ENCODE measurements around the gene DGLUCY. TPM values are rescaled to one million over a fixed set of nuclear protein-coding genes. Genes with fewer than 3 reads are reported as not detected.

The DGLUCY gene
- total and polyA plus RNA-seq, 10 donors = 24.1 to 134 (median 96.7) TPM

DNA sequence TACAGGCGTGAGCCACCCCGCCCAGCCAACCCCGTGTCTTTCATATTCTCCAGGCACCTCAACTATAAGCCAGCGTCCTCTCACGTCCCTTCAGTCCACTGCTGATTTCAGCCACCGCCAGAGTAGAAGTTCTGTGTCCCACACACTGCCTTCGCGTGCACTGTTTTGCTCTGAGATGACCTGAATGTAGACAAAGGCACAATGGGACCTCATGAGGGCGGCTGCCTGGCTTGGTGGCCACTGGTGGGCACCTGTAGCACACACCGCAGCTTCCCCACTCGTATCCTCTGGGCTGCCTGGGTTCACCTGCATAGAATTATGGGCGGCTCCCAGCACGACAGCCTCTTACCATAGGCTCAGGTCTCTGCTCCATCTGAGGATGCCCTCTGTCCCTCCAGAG lies 73.4 kb downstream of the DGLUCY start:
- H3K27ac ChIP-seq = no peak overlapping the region
- WGBS, 5 donors = 95 to 97% (median 96%) methylated on average over 13 of the region's 13 CpGs
- H3K4me3 ChIP-seq = no peak overlapping the region
- no peak for DNase-seq
- H3K36me3 ChIP-seq = peaks cover 8 to 99% (median 84%) of the 10 kb centered on the region in 6 donors
- no peaks in the 10 kb centered on the region for H3K27me3 ChIP-seq (replicated peaks in 1 of 7)
- no peaks in the 10 kb centered on the region for H3K4me1 ChIP-seq
- intact Hi-C loops (cut with DNase I; ENCODE audit: low total_unique reads) = no loop called here
- TF ChIP-seq POLR2AphosphoS5 (IDR thresholded peaks at IDR 0.05) (no peak), POLR2A (IDR thresholded peaks at IDR 0.05) (no peak), CTCF (IDR thresholded peaks at IDR 0.05 in 8 of 11, conservative IDR thresholded peaks at IDR 0.05 in 3 of 11) (no peak)
- H3K9me3 ChIP-seq = no peaks in the 10 kb centered on the region

GRCh38 chr14:91190853-91191252 lies 77.0 kb downstream of the DGLUCY start:
- no peak for TF ChIP-seq CTCF (IDR thresholded peaks at IDR 0.05 in 8 of 11, conservative IDR thresholded peaks at IDR 0.05 in 3 of 11)
- no peak for TF ChIP-seq POLR2AphosphoS5 (IDR thresholded peaks at IDR 0.05)
- TF ChIP-seq POLR2A (IDR thresholded peaks at IDR 0.05) = no peak
- intact Hi-C loops (cut with DNase I; ENCODE audit: low total_unique reads) = no loop called here
- Histone ChIP-seq H3K27ac (no peak overlapping the region), H3K9me3 (no peaks in the 10 kb centered on the region), H3K27me3 (replicated peaks in 1 of 7) (no peaks in the 10 kb centered on the region), H3K4me3 (no peak overlapping the region), H3K36me3 (peaks cover 3 to 100% (median 76%) of the 10 kb centered on the region in 6 donors), H3K4me1 (peaks cover 0 to 4% (median 0%) of the 10 kb centered on the region in 6 donors)
- 95 to 100% (median 97%) methylated on average over 8 to 9 of the region's 9 CpGs for WGBS, 5 donors
- DNase-seq = no peak

DNA sequence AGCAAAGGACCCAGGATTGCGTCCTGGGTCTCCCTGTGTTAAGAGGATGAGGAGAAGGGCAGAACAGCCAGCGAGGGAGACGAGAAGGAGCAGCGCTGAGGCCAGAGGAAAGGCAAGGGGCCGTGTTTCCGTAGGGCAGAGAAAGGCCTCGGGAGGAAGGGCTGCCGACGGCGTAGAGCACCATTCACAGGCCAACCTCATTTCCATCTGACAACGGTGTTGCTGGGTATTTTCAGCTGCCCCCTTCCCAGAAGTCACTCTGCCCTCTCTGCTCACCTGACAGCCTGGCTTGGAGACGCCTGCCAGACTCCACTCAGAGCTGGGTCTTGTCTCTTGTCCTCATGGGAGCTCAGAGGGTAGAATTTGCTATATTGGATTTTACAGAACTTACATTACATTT lies 79.2 kb downstream of the DGLUCY start:
- H3K9me3 ChIP-seq = no peaks in the 10 kb centered on the region
- no peak overlapping the region for H3K4me3 ChIP-seq
- peaks cover 0 to 4% (median 0%) of the 10 kb centered on the region in 6 donors for H3K4me1 ChIP-seq
- H3K27ac ChIP-seq = no peak overlapping the region
- H3K27me3 ChIP-seq (replicated peaks in 1 of 7) = no peaks in the 10 kb centered on the region
- no peak for TF ChIP-seq CTCF (IDR thresholded peaks at IDR 0.05 in 8 of 11, conservative IDR thresholded peaks at IDR 0.05 in 3 of 11)
- no peak for TF ChIP-seq POLR2AphosphoS5 (IDR thresholded peaks at IDR 0.05)
- TF ChIP-seq POLR2A (IDR thresholded peaks at IDR 0.05) = no peak
- no peak for DNase-seq
- H3K36me3 ChIP-seq = peaks cover 3 to 100% (median 78%) of the 10 kb centered on the region in 6 donors
- WGBS, 5 donors = 85 to 86% (median 86%) methylated on average over 12 of the region's 12 CpGs
- intact Hi-C loops (cut with DNase I; ENCODE audit: low total_unique reads) = no loop called here

- Histone ChIP-seq H3K9me3 (no peaks in the 10 kb centered on the region), H3K36me3 (peaks cover 0 to 100% (median 80%) of the 10 kb centered on the region in 6 donors), H3K4me1 (peaks cover 0 to 4% (median 0%) of the 10 kb centered on the region in 6 donors), H3K27ac (no peak overlapping the region), H3K27me3 (replicated peaks in 1 of 7) (no peaks in the 10 kb centered on the region), H3K4me3 (no peak overlapping the region)
- no peak for DNase-seq
- 95 to 97% (median 95%) methylated on average over 9 to 10 of the region's 10 CpGs for WGBS, 5 donors
- TF ChIP-seq POLR2AphosphoS5 (IDR thresholded peaks at IDR 0.05) (no peak), CTCF (IDR thresholded peaks at IDR 0.05 in 8 of 11, conservative IDR thresholded peaks at IDR 0.05 in 3 of 11) (no peak), POLR2A (IDR thresholded peaks at IDR 0.05) (no peak)
- intact Hi-C loops (cut with DNase I; ENCODE audit: low total_unique reads) = no loop called here
These were observed 82.0 kb downstream of the DGLUCY start for GRCh38 chr14:91195881-91196280.

Data from spleen (tissue), 11 donors.